Aorta (tissue), 5 donors: Measurements from ENCODE around the gene TTBK1. TPM values are rescaled to one million over a fixed set of nuclear protein-coding genes. Genes with fewer than 3 reads are reported as not detected.

Source experiments
- ATAC-seq: fragments of 200-7000 bp; cut with Tn5 transposase; one replicate; pipeline ENCODE4 v1.9.1; 2022; ENCODE audit warnings: moderate library complexity; ENCODE audit not compliant: low FRiP score
- DNase-seq, 2 donors: peaks; one replicate each; pipeline ENCODE4 v3.0.0-alpha.2; 2020
- H3K27ac ChIP-seq, 2 donors: one replicate each; pipeline ENCODE4 v1.5.1; 2013; ENCODE audit warnings: low read length in 2 of 2, mild to moderate bottlenecking in 2 of 2, moderate library complexity in 2 of 2, control low read depth in 1 of 2, inconsistent platforms in 1 of 2, low read depth in 1 of 2
- H3K27me3 ChIP-seq, 2 donors: one replicate each; pipeline ENCODE4 v1.6.1; 2013; ENCODE audit warnings: control low read depth in 1 of 2, low read length in 1 of 2, mild to moderate bottlenecking in 1 of 2, moderate library complexity in 1 of 2; ENCODE audit not compliant: insufficient read depth in 2 of 2, control insufficient read depth in 1 of 2
- H3K36me3 ChIP-seq, 2 donors: one replicate each; pipeline ENCODE4 v1.6.1; 2013; ENCODE audit warnings: control low read depth in 1 of 2, low read length in 1 of 2, mild to moderate bottlenecking in 1 of 2; ENCODE audit not compliant: insufficient read depth in 2 of 2, control insufficient read depth in 1 of 2
- H3K4me1 ChIP-seq, 2 donors: one replicate each; pipeline ENCODE4 v1.6.1; 2013; ENCODE audit warnings: low read length in 2 of 2, control low read depth in 1 of 2, mild to moderate bottlenecking in 1 of 2, moderate library complexity in 1 of 2; ENCODE audit not compliant: insufficient read depth in 2 of 2, control insufficient read depth in 1 of 2
- H3K4me3 ChIP-seq, 2 donors: one replicate each; pipeline ENCODE4 v1.5.1; 2013; ENCODE audit warnings: low read length in 2 of 2, control low read depth in 1 of 2, mild to moderate bottlenecking in 1 of 2
- H3K9me3 ChIP-seq: one replicate; pipeline ENCODE4 v1.6.1; 2013; ENCODE audit warnings: mild to moderate bottlenecking, low read length; ENCODE audit not compliant: control insufficient read depth
- WGBS, 2 donors: extraction: QIAGEN DNeasy Blood & Tissue Kit; methylation state at CpG; one replicate each; pipeline ENCODE4 v1.1.7; 2013; 5-methylcytosine and 5-hydroxymethylcytosine counted together
- intact Hi-C, 2 donors: fragments of 100-400 bp; cut with DNase I; formaldehyde crosslinking; loops; one replicate each; pipeline versions ENCODE4 v1.14.2 to v1.15.0; 2022
- polyA plus RNA-seq, 2 donors: library from polyadenylated mRNA; stranded (reverse); fragments of 200-250 nt; gene quantifications; one replicate each; pipeline ENCODE4 v1.2.3, GENCODE V29; 2013
- total RNA-seq, 2 donors: library from RNA; stranded (reverse); fragmentation: NEBNext Ultra II Directional; extraction: Animal tissue kit (Norgen Biotek cat#: 25700); gene quantifications; one replicate each; pipeline ENCODE4 v1.2.1, GENCODE V29; 2021
- donor health status: healthy with polysubstance abuse.
- donor health status: Bipolar disorder and iron deficiency.
- donor health status: DM: no; HTN: no; CAD: no.
- donor health status: DM: no; HTN: no; CAD: no.
- donor health status: DM: yes; HTN: yes; CAD: no.

Gene TTBK1
- total and polyA plus RNA-seq, 4 donors, result 0.12 TPM; not detected in 3

DNA sequence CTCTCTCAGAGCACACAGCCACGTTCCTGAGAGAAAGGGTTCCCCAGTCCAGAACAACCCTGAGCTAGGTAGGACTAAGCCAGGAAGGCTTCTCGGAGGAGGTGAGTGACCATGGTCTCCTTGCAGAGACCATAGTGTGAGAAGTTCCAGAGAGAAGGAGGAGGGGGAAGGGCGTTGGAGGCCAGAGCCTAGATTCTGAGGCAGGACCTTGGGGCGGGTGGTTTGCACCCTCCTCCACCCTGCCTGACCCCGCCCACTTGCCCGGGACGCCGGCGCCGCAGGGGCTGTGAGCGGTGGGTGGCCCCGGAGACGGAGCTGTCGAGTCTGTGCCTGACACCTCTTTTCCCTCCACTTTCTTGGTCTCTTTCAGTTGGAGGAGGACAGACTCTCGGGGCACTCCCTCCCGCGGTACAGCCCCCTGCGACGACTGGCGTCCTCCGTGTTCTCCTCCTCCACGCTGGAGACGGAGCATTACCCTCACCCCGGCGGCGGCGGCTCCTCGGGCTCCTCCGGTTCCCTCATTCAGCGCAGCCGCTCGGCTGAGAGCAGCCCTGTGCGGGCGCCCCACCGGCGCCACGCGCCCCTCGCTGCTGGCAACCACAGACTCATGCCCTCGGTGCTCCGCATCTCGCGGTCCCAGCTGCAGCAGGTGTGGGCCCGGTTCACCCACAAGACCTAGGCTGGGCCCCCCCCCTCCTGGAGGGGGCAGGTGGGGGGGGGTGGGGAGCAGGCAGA is 26.2 kb downstream of the TTBK1 start:
- WGBS, 2 donors, result 3 to 5% methylated on average over 43 to 44 of the region's 44 CpGs
- Histone ChIP-seq H3K4me3 (no peak overlapping the region), H3K9me3 (no peaks in the 10 kb centered on the region), H3K36me3 (no peaks in the 10 kb centered on the region), H3K27me3 (no peaks in the 10 kb centered on the region), H3K27ac (no peak overlapping the region), H3K4me1 (no peaks in the 10 kb centered on the region)
- ATAC-seq (no peak), DNase-seq (no peak)
- intact Hi-C loops, result no loop called here

DNA sequence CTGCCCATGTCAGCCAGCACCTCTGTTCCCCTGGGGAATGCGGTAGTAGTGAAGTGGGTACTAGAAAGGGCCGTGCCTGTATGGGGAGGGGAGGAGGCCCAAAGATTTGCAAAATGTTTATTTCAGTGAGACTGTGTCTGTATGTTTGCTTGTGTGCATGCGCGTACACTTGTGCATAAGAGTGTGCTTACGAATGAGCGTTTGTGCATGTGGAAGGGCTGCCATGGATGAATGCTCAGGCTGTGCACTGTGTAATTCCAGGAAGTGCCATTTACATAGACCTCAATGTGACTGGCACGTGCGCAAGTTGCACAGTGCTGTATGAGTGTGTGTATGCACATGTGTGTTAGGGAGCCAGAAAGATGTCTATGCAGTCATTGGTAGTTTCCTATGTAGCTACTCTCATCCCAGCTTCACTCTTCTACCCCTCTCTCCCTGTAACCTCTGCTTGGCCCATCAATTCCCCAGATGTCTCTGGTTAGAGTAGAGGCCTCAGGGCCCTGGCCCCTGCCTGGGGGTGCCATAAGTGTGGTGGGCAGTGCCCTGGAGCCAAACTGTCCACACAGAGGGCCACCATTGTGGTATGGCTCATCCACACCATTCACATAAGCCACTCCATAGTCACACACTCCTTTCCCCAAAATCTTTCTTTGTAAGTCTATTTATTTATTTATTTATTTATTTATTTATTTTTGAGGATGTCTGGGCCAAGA is 28.0 kb downstream of the TTBK1 start:
- no peaks in the 10 kb centered on the region for H3K36me3 ChIP-seq
- H3K4me1 ChIP-seq, result no peaks in the 10 kb centered on the region
- H3K9me3 ChIP-seq, result no peaks in the 10 kb centered on the region
- no peak overlapping the region for H3K4me3 ChIP-seq
- no peak overlapping the region for H3K27ac ChIP-seq
- 92 to 93% methylated on average over 8 of the region's 8 CpGs for WGBS, 2 donors
- DNase-seq, result no peak
- intact Hi-C loops, result no loop called here
- H3K27me3 ChIP-seq, result no peaks in the 10 kb centered on the region
- no peak for ATAC-seq

DNA sequence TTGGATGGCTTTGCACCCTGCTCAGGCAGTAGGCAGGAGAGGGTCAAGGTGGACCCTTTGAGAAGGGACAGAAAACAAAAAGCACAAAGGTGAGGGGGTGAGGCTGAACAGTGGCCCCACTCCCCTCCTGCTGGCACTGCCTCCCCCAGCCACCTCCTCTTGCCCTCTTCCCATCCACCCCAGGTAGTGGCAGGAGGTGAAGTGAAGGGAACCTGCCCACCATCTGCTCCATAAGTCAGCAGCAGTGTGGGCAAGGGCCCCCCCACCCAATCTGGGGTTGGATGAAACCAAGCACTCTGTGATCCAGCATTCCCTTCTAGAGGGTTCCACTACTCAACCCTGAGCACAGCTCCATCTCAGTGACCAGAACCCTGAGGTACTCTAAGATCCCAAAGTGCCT is 28.7 kb downstream of the TTBK1 start:
- H3K36me3 ChIP-seq, result no peaks in the 10 kb centered on the region
- no peaks in the 10 kb centered on the region for H3K4me1 ChIP-seq
- ATAC-seq (no peak), DNase-seq (no peak)
- H3K4me3 ChIP-seq, result no peak overlapping the region
- H3K27ac ChIP-seq, result no peak overlapping the region
- intact Hi-C loops, result no loop called here
- no peaks in the 10 kb centered on the region for H3K27me3 ChIP-seq
- no peaks in the 10 kb centered on the region for H3K9me3 ChIP-seq

DNA sequence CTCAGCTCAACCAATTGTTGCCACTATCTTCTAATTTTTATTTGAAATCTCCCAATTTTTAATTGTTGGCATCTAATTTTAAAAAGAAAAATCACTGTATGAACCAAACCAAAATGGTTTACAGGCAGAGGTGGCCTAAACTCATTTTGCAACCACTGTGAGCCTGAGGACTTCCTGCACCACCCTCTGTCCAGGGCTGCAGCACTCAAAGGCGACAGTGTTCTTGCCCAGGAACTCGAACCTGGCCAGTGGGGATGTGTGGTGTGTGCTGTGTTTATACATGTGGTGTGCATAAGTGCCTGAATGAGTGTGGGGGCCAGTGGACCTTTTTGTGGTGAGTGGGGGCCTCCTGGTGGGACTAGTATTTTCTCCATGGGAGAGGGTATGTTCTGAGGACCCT is 30.4 kb downstream of the TTBK1 start:
- Histone ChIP-seq H3K36me3 (no peaks in the 10 kb centered on the region), H3K9me3 (no peaks in the 10 kb centered on the region), H3K27ac (no peak overlapping the region), H3K27me3 (no peaks in the 10 kb centered on the region), H3K4me3 (no peak overlapping the region), H3K4me1 (no peaks in the 10 kb centered on the region)
- ATAC-seq, result no peak
- intact Hi-C loops, result no loop called here
- DNase-seq, result no peak
- 71 to 74% methylated on average over 2 of the region's 2 CpGs for WGBS, 2 donors

DNA sequence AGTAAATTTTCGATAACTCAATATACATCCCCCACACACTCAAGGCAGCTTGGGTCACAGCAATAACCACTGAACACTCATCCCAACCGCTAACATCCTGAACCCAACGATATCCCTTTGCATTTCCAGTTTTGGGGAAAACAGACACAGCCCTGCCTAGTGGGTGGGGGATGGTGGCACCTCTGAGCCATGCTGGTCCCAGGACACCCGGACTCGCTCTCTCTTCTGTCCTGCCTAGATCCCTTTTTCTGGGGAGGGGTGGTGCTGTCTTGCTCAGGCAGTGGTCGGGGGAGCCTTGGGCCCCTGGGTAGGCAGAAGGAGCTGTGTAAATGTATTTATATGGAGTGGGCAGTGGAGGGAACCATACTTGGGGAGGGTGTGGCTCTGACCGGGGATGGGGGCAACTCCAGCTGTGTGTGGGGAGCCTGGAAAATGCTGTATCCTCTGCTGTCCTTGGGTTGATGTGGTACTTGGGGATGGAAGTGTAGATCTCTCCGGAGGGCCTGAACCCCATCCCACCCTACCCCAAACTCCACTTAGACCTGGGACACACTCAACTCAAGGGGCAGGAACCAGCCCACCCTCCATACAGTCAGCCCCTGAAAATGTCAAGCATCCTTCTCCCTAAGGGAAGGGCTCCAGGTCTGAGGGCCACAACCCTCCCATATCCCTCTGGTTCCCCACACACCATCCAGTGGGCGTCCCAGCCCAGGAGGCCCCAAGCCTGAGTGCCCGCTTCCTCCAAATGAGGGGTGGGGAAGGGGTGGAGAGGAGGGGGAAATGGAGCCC is 31.0 kb downstream of the TTBK1 start:
- Histone ChIP-seq H3K4me3 (no peak overlapping the region), H3K4me1 (no peaks in the 10 kb centered on the region), H3K36me3 (no peaks in the 10 kb centered on the region), H3K9me3 (no peaks in the 10 kb centered on the region), H3K27me3 (no peaks in the 10 kb centered on the region), H3K27ac (no peak overlapping the region)
- ATAC-seq, result no peak
- 85% methylated on average over 10 of the region's 10 CpGs for WGBS, 2 donors
- DNase-seq, result no peak
- intact Hi-C loops, result no loop called here

DNA sequence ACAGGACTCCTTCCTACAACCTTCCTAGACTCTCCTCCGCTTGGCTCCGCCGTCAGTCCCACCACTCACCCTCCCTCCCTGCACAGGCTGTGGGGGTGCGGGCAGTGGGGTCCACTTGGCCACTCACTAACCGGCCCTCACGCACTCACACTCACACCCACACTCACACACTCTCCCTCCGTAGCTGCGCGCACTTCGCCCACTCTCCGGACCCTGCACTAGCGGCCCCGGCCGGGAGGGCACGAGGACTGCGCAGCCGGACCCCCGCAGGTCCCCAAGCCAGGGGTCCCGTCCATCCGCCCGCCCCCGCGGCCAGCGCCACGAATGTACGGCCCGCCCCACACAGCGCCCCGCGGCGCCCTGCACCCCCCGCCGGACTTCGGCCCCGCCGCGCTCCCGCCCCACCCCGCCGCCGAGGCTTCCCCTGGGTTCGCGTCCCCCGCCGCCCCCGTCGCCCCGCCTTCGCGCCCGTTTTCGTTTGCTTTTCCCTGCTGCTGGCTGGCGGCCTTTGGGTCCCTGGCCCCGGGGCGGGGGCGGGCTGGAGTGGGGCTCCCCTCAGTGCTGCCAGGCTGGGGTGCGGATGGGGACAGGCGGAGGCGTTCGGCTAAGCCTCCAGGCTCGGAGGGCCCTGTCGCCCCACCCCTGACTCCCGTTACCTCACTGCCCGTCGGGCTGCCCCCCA is 31.8 kb downstream of the TTBK1 start:
- H3K9me3 ChIP-seq, result no peaks in the 10 kb centered on the region
- 2 to 4% methylated on average over 48 to 65 of the region's 65 CpGs for WGBS, 2 donors
- intact Hi-C loops, result no loop called here
- H3K4me3 ChIP-seq, result peak overlapping the region in 1 of 2 donors; percentile 3
- no peaks in the 10 kb centered on the region for H3K36me3 ChIP-seq
- no peaks in the 10 kb centered on the region for H3K4me1 ChIP-seq
- no peaks in the 10 kb centered on the region for H3K27me3 ChIP-seq
- DNase-seq (no peak), ATAC-seq (no peak)
- no peak overlapping the region for H3K27ac ChIP-seq

DNA sequence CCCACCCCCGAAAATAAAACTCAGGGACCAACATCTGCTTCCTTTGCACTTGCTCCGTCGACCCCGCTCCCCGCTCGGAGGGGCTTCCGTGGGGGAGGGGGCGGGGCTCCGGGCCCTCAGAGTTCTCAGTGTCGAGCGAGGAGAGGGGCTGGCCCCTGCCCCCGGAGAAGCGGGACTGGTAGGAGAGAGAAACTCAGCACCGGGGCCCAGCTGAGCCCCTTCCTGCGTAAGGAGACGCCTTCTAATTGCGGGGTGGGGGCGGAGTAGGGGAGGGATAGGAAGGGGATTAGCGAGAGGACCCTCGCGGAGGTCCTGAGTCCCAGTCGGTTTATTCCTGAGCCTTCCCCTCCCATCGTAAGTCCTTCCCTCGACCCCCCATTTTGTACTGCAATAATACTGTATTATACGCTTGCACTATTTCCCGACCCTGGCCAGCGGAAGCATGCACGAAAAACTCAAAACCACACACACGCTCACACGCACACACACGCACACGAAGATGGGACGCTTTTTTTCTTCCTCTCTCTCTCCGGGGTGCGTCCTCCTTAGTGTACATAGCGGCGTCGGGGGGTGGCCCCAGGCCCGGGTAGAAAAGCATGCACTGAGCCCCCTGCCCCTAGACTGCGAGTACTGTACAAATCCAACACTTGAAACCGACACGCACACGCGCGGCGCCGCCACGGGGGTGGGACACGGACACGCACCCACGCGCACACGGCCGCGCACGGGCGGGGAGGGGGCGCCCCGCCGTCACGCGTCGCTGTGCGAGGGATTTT is 32.7 kb downstream of the TTBK1 start:
- Histone ChIP-seq H3K9me3 (no peaks in the 10 kb centered on the region), H3K4me3 (no peak overlapping the region), H3K36me3 (no peaks in the 10 kb centered on the region), H3K27me3 (no peaks in the 10 kb centered on the region), H3K4me1 (no peaks in the 10 kb centered on the region), H3K27ac (no peak overlapping the region)
- 30 to 35% methylated on average over 64 of the region's 64 CpGs for WGBS, 2 donors
- intact Hi-C loops, result no loop called here
- ATAC-seq (no peak), DNase-seq (no peak)
